Naive thymus-derived CD4-positive, alpha-beta T cell (primary cell): Measurements from ENCODE around the gene FBN3. TPM values are rescaled to one million over a fixed set of nuclear protein-coding genes. Genes with fewer than 3 reads are reported as not detected.

Experiments used
- ATAC-seq: fragments of 150-1000 bp; cut with Tn5 transposase; 2 replicates; pipeline ENCODE4 v1.10.0; 2021; ENCODE audit warnings: mild to moderate bottlenecking, moderate library complexity
- CTCF ChIA-PET: fragments of 350-600 bp; sonication (Branson Sonifier 250); formaldehyde crosslinking; loops from one replicate; lab custom pipeline; 2021; ENCODE audit warnings: antibody characterized with exemption; lab: Charles Lee
- POLR2A ChIA-PET: fragments of 350-600 bp; sonication (Branson Sonifier 250); formaldehyde crosslinking; loops from one replicate; lab custom pipeline; 2021; ENCODE audit warnings: antibody characterized with exemption, inconsistent platforms; lab: Charles Lee
- DNase-seq, 9 donors: peaks; one replicate each; pipeline versions ENCODE4 v3.0.0 to v3.0.0-alpha.2; 2020 to 2022; ENCODE audit warnings: mixed read lengths in 1 of 9
- H3K27ac ChIP-seq: one replicate; pipeline ENCODE4 v1.7.0; 2013; ENCODE audit warnings: mild to moderate bottlenecking, low read depth, low read length, moderate library complexity
- H3K27me3 ChIP-seq, 2 donors: one replicate each; pipeline ENCODE4 v1.7.0; 2013; ENCODE audit warnings: low read length in 2 of 2, mild to moderate bottlenecking in 2 of 2, moderate library complexity in 2 of 2; ENCODE audit not compliant: control insufficient read depth in 2 of 2, insufficient read depth in 2 of 2
- H3K36me3 ChIP-seq, 3 experiments: 1 replicate in 2 of 3; 2 replicates in 1 of 3; pipeline ENCODE4 v1.7.0; 2013; ENCODE audit warnings: low read length in 3 of 3, mild to moderate bottlenecking in 3 of 3, moderate library complexity in 1 of 3; ENCODE audit not compliant: insufficient read depth in 3 of 3, control insufficient read depth in 2 of 3
- H3K4me1 ChIP-seq, 2 donors: one replicate each; pipeline ENCODE4 v1.7.0; 2013; ENCODE audit warnings: low read length in 2 of 2, mild to moderate bottlenecking in 2 of 2, moderate library complexity in 1 of 2; ENCODE audit not compliant: control insufficient read depth in 2 of 2, insufficient read depth in 2 of 2
- H3K4me3 ChIP-seq: 2 replicates; pipeline ENCODE4 v1.7.0; 2013; ENCODE audit warnings: mild to moderate bottlenecking, low read length
- H3K9me3 ChIP-seq, 3 experiments: 1 replicate in 2 of 3; 2 replicates in 1 of 3; pipeline ENCODE4 v1.7.0; 2013; ENCODE audit warnings: low read length in 3 of 3; ENCODE audit not compliant: control insufficient read depth in 2 of 3
- H3K27ac Mint-ChIP-seq, 9 donors: one replicate each; pipeline ENCODE4 v1.8.0; 2020 to 2022; ENCODE audit warnings: mixed read lengths in 9 of 9, mild to moderate bottlenecking in 8 of 9, moderate library complexity in 5 of 9, inconsistent platforms in 2 of 9
- H3K27me3 Mint-ChIP-seq, 5 donors: one replicate each; pipeline ENCODE4 v1.8.0; 2021 to 2022; ENCODE audit warnings: mixed read lengths in 5 of 5, mild to moderate bottlenecking in 1 of 5
- H3K36me3 Mint-ChIP-seq, 5 donors: one replicate each; pipeline ENCODE4 v1.8.0; 2020 to 2022; ENCODE audit warnings: mixed read lengths in 5 of 5, mild to moderate bottlenecking in 3 of 5, inconsistent platforms in 1 of 5
- H3K4me1 Mint-ChIP-seq, 7 donors: one replicate each; pipeline ENCODE4 v1.8.0; 2020 to 2022; ENCODE audit warnings: mixed read lengths in 7 of 7, mild to moderate bottlenecking in 3 of 7, inconsistent platforms in 1 of 7
- H3K4me3 Mint-ChIP-seq, 10 donors: one replicate each; pipeline ENCODE4 v1.8.0; 2020 to 2022; ENCODE audit warnings: mild to moderate bottlenecking in 10 of 10, mixed read lengths in 10 of 10, moderate library complexity in 6 of 10, inconsistent platforms in 2 of 10
- H3K9me3 Mint-ChIP-seq, 11 donors: one replicate each; pipeline ENCODE4 v1.8.0; 2020 to 2022; ENCODE audit warnings: mixed read lengths in 11 of 11, mild to moderate bottlenecking in 4 of 11, inconsistent platforms in 1 of 11, moderate library complexity in 1 of 11
- intact Hi-C, 2 donors: fragments of 100-400 bp; cut with micrococcal nuclease; formaldehyde crosslinking; loops; one replicate each; pipeline ENCODE4 v1.15.1; 2023
- polyA plus RNA-seq, 2 donors: library from polyadenylated mRNA; unstranded; fragments of 300-500 nt; fragmentation: Illumina TruSeq; gene quantifications; one replicate each; pipeline ENCODE4 v1.2.3, GENCODE V29; 2021
- total RNA-seq, 6 experiments: library from RNA in 5 of 6; stranded (reverse) in 5 of 6; gene quantifications; 1 replicate in 5 of 6; 2 replicates in 1 of 6; pipeline ENCODE4 v1.2.3 and lab custom pipeline; 2021 to 2026

The FBN3 gene
- total and polyA plus RNA-seq, 7 experiments from 2014 or later, result not detected

GRCh38 chr19:8069096-8069973 is 80.1 kb downstream of the FBN3 start:
- ATAC-seq (no peak), DNase-seq (no peak)
- Histone ChIP-seq H3K4me3 (no peak overlapping the region), H3K9me3 (peaks cover 0 to 20% (median 7%) of the 10 kb centered on the region in 3 experiments), H3K27me3 (no peaks in the 10 kb centered on the region), H3K4me1 (peaks cover 0 to 4% of the 10 kb centered on the region in 2 donors), H3K27ac (no peak overlapping the region), H3K36me3 (no peaks in the 10 kb centered on the region)
- intact Hi-C loops, result no loop called here
- Mint-ChIP-seq H3K27ac (peak overlapping the region in 1 of 9 donors; percentile 30), H3K9me3 (peaks cover 6 to 34% (median 17%) of the 10 kb centered on the region in 11 donors), H3K4me3 (no peak overlapping the region), H3K4me1 (peaks cover 0 to 10% (median 4%) of the 10 kb centered on the region in 7 donors), H3K27me3 (peaks cover 0 to 5% (median 0%) of the 10 kb centered on the region in 5 donors), H3K36me3 (peaks cover 0 to 10% (median 1%) of the 10 kb centered on the region in 5 donors)
- CTCF ChIA-PET, result interaction anchor here (0.6 kb wide), 1 partner anchor 351 kb away, joined by 3 read pairs; no protein-coding TSS in a partner anchor
- POLR2A ChIA-PET, result no interaction called here

- Histone ChIP-seq H3K9me3 (peaks cover 0 to 20% (median 7%) of the 10 kb centered on the region in 3 experiments), H3K4me3 (no peak overlapping the region), H3K4me1 (no peaks in the 10 kb centered on the region), H3K27ac (no peak overlapping the region), H3K27me3 (no peaks in the 10 kb centered on the region), H3K36me3 (no peaks in the 10 kb centered on the region)
- POLR2A ChIA-PET, result no interaction called here
- Mint-ChIP-seq H3K9me3 (peaks cover 3 to 23% (median 13%) of the 10 kb centered on the region in 11 donors), H3K36me3 (peaks cover 0 to 10% (median 0%) of the 10 kb centered on the region in 5 donors), H3K27ac (no peak overlapping the region), H3K27me3 (peaks cover 0 to 5% (median 0%) of the 10 kb centered on the region in 5 donors), H3K4me1 (no peaks in the 10 kb centered on the region), H3K4me3 (no peak overlapping the region)
- ATAC-seq, result no peak
- CTCF ChIA-PET, result no interaction called here
- no peak for DNase-seq
- intact Hi-C loops, result no loop called here
These were observed 83.5 kb downstream of the FBN3 start for GRCh38 chr19:8065875-8066261.

- Histone ChIP-seq H3K36me3 (no peaks in the 10 kb centered on the region), H3K4me3 (no peak overlapping the region), H3K4me1 (no peaks in the 10 kb centered on the region), H3K9me3 (peaks cover 0 to 16% (median 7%) of the 10 kb centered on the region in 3 experiments), H3K27me3 (no peaks in the 10 kb centered on the region), H3K27ac (no peak overlapping the region)
- POLR2A ChIA-PET, result no interaction called here
- DNase-seq (no peak), ATAC-seq (no peak)
- H3K9me3 Mint-ChIP-seq, result peaks cover under 1 to 18% (median 10%) of the 10 kb centered on the region in 11 donors
- intact Hi-C loops, result no loop called here
- H3K4me3 Mint-ChIP-seq, result no peak overlapping the region
- peaks cover 0 to 3% (median 0%) of the 10 kb centered on the region in 5 donors for H3K27me3 Mint-ChIP-seq
- CTCF ChIA-PET, result no interaction called here
- H3K27ac Mint-ChIP-seq, result no peak overlapping the region
- peaks cover 0 to 8% (median 0%) of the 10 kb centered on the region in 5 donors for H3K36me3 Mint-ChIP-seq
- H3K4me1 Mint-ChIP-seq, result no peaks in the 10 kb centered on the region
These were observed 84.2 kb downstream of the FBN3 start for GRCh38 chr19:8064911-8065874.

- Histone ChIP-seq H3K9me3 (no peaks in the 10 kb centered on the region), H3K4me3 (no peak overlapping the region), H3K27me3 (no peaks in the 10 kb centered on the region), H3K27ac (no peak overlapping the region), H3K4me1 (no peaks in the 10 kb centered on the region), H3K36me3 (no peaks in the 10 kb centered on the region)
- H3K27ac Mint-ChIP-seq, result no peak overlapping the region
- intact Hi-C loops, result no loop called here
- ChIA-PET POLR2A (no interaction called here), CTCF (interaction anchor here (0.6 kb wide), 1 partner anchor 25 kb away, joined by 6 read pairs; no protein-coding TSS in a partner anchor)
- no peaks in the 10 kb centered on the region for H3K27me3 Mint-ChIP-seq
- H3K9me3 Mint-ChIP-seq, result no peaks in the 10 kb centered on the region
- peaks cover 0 to 1% (median 0%) of the 10 kb centered on the region in 7 donors for H3K4me1 Mint-ChIP-seq
- DNase-seq (no peak), ATAC-seq (no peak)
- H3K4me3 Mint-ChIP-seq, result no peak overlapping the region
- no peaks in the 10 kb centered on the region for H3K36me3 Mint-ChIP-seq
These were observed 91.7 kb downstream of the FBN3 start for GRCh38 chr19:8057545-8058270.

GRCh38 chr19:8056533-8056932 is 92.9 kb downstream of the FBN3 start:
- no peaks in the 10 kb centered on the region for H3K36me3 ChIP-seq
- DNase-seq (no peak), ATAC-seq (no peak)
- no peak overlapping the region for H3K4me3 ChIP-seq
- H3K9me3 Mint-ChIP-seq, result no peaks in the 10 kb centered on the region
- no peaks in the 10 kb centered on the region for H3K9me3 ChIP-seq
- no peak overlapping the region for H3K27ac Mint-ChIP-seq
- no peaks in the 10 kb centered on the region for H3K4me1 ChIP-seq
- peaks cover 6 to 12% (median 7%) of the 10 kb centered on the region in 7 donors for H3K4me1 Mint-ChIP-seq
- no peak overlapping the region for H3K4me3 Mint-ChIP-seq
- CTCF ChIA-PET, result no interaction called here
- POLR2A ChIA-PET, result no interaction called here
- H3K27ac ChIP-seq, result no peak overlapping the region
- H3K27me3 Mint-ChIP-seq, result no peaks in the 10 kb centered on the region
- H3K36me3 Mint-ChIP-seq, result no peaks in the 10 kb centered on the region
- H3K27me3 ChIP-seq, result no peaks in the 10 kb centered on the region
- intact Hi-C loops, result no loop called here

- Histone ChIP-seq H3K4me3 (no peak overlapping the region), H3K27me3 (no peaks in the 10 kb centered on the region), H3K9me3 (no peaks in the 10 kb centered on the region), H3K27ac (no peak overlapping the region), H3K4me1 (peaks cover 0 to 8% of the 10 kb centered on the region in 2 donors), H3K36me3 (no peaks in the 10 kb centered on the region)
- H3K36me3 Mint-ChIP-seq, result peaks cover 0 to 1% (median 0%) of the 10 kb centered on the region in 5 donors
- H3K4me1 Mint-ChIP-seq, result peaks cover 6 to 18% (median 13%) of the 10 kb centered on the region in 7 donors
- peaks cover 0 to 8% (median 0%) of the 10 kb centered on the region in 5 donors for H3K27me3 Mint-ChIP-seq
- intact Hi-C loops, result loop anchor here (5.0 kb wide), 2 partner anchors 47 to 52 kb away; partner anchors contain the start of gene ELAVL1 (in 1 of the 2)
- DNase-seq (no peak), ATAC-seq (no peak)
- no peak overlapping the region for H3K4me3 Mint-ChIP-seq
- CTCF ChIA-PET, result no interaction called here
- no peak overlapping the region for H3K27ac Mint-ChIP-seq
- H3K9me3 Mint-ChIP-seq, result no peaks in the 10 kb centered on the region
- POLR2A ChIA-PET, result no interaction called here
These were observed 95.2 kb downstream of the FBN3 start for GRCh38 chr19:8054169-8054568.
